Globus pallidus (tissue), 1 donor: ENCODE results near the gene HSF4.
A peak's percentile ranks its signal among the peaks of the same experiment; 100 is the strongest.

Experiments
- DNase-seq: peaks from one replicate; pipeline ENCODE4 v3.0.0-alpha.2; 2015; ENCODE audit warnings: low spot score

Gene HSF4

DNA sequence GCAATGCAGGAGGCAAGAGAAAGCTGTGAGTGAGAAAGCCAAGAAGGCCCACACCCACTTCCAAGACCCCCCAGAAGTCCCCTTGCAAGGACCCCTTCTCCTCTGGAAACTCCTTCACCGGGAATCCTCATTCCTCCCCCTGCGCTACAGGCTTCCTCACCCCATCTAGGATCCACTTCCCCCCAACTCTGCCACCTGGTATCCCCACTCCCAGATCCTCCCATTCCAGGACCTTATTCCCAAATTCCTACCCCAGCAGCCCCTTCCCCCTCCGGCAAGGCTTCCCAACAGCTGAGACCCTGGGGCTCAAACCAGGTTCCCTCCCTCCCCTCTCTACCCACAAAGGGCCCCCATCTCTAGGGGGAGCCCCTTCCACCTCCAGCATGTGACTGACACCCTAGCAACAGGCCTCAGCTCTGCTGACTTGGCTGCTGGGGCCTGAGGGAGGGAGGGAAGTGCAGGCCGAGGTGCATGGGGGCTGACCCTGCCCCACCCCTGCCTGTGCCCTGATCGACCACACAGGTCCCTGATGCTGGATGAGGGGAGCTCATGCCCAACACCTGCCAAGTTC, 2.1 kb downstream of the HSF4 start:
- no peak for DNase-seq

DNA sequence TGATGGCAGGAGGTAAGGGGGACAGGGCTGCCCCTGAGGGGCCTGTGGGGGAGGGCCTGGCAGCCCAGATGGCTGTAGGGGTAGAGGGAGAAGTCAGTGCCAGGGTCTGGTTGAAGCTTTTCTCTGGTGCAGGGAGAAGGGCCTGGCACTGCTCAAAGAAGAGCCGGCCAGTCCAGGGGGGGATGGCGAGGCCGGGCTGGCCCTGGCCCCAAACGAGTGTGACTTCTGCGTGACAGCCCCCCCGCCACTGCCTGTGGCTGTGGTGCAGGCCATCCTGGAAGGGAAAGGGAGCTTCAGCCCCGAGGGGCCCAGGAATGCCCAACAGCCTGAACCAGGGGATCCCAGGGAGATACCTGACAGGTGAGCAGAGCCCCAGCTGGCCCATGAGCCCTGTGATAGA, 3.0 kb downstream of the HSF4 start:
- DNase-seq, result no peak

DNA sequence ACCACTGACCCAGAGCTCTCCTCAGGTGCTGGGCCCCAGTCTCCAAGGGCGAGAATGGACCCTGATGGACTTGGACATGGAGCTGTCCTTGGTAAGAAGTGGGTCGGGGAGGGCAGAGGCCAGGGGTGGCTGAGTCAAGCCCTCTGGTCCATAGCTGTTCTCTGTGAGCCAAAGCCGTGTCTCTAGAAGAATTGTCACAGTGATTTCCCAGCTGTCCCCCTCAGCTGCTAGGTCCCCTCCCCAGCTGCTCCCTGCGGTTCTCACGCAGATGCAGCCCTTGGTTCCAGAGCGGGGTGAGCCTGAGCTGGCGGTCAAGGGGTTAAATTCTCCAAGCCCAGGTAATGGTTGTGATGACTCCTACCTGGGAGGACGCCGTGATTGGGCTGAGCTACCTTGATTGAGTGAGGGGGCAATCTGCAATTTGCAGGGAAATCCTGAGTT, 4.5 kb downstream of the HSF4 start:
- DNase-seq, result no peak

DNA sequence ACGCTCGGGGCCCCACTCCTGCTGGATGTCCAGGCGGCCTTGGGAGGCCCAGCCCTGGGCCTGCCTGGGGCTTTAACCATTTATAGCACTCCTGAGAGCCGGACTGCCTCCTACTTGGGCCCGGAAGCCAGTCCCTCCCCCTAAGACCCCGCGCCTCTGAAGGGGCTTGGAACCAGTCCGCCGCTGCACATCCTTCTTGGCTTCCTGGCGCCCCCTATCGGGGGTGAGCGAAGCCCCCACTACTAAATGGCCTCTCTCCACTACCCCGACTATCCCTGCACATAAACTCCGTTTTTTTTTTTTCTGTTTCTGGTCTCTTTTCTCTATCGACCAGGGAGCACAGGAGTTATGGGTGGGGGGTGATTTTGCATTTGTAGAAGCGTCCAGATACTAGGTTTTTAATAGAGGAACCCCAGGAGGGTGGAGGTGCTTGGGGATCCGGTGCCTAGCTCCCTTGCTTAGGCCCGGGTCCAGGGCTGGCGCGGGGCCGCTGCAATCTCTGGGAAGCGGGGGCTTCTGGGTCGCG, 5.2 kb downstream of the HSF4 start:
- no peak for DNase-seq

DNA sequence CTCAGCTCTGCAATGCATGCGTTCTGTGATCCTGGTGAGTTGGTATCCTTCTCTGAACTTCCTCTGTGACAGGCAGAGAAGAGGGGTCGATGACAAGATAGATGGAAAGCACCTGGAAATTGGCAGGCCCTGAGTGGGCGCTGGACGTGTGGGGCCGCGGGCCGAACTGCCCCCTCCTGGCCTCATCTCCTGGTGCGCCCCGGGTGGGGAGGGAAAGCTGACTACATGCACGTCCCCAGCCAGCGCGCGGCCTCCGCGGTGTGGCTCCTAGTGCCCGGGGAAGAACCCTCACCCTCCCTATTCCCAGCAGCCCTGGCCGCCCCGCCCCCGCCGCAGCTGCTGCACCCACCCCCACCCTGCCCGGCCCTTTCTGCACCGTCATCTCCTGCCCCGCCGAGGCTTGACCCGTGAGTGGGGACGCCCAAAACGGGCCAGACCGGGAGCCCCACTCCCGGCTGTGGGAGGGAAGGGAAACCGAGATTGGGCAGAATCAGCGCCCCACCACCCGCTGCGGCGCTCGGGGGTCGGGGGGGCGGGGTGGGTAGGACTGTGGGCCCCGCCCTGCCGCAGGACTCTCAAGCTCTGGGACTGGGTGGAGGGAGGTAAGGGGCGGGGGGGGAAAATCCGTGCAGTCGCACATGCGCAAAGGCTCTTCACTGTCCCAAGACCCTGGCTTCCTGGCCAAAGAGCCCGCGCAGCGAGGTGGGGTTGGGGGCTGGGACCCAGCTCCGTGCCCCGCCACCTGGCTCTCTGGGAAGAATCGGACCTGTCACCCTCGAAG, 5.8 kb downstream of the HSF4 start, which contains the start of gene NOL3:
NOL3 (plus strand) TSS at position 371 of the 781 bp plus-strand sequence.
- peak; percentile 75 for DNase-seq

DNA sequence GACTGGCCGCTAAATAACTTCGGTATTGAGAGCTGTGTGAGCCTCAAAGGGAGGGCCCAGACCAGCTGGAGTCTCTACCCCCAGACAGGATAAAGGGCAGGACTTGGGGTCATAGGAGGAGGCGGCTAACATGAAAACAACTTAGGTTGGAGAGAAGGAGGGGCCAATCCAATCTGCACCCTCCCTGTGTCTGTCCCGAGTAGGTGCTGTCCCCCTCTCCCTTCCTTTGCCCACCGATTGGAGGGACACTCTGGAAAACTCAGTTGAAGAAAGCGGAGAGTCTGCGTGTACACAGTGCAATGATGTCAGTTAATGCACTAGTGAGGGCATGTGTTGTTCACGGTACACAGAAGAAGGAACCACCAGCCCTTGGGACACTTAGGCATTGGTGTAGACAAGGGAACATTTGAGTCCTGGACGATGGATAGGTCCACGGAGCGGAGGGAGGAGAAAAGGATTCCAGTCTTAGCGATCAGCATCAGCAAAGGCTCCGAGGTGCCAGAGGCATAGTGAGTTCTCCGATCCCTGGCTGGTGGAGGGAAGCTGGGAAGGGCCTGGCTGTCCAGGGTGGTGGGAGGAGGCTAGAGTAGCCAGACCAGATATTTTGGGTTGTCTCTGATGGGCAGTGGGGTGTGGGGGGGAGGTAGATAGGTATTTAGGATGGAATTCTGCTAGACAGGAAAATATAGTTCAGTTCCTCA, 6.6 kb downstream of the HSF4 start:
- DNase-seq, result no peak

DNA sequence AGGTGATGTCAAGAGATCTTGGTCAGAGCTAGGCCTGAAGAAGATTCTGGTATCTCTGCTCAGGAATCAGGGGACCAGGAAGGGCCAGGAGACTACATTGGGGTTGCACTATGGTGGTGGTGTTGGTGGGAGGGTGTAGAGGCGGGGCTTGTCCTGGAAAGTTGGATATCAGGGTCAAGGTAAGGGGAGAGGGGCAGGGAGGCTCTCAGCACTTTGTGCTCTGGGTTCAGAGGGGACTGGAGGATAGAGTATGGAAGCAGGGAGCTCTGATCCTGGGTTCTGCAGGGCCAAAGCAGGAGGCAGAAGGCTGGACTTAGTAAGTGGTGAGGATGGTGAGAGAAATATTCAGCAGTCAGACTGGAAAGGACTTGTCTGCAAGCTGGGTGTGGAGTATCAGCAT, 8.8 kb downstream of the HSF4 start:
- no peak for DNase-seq

DNA sequence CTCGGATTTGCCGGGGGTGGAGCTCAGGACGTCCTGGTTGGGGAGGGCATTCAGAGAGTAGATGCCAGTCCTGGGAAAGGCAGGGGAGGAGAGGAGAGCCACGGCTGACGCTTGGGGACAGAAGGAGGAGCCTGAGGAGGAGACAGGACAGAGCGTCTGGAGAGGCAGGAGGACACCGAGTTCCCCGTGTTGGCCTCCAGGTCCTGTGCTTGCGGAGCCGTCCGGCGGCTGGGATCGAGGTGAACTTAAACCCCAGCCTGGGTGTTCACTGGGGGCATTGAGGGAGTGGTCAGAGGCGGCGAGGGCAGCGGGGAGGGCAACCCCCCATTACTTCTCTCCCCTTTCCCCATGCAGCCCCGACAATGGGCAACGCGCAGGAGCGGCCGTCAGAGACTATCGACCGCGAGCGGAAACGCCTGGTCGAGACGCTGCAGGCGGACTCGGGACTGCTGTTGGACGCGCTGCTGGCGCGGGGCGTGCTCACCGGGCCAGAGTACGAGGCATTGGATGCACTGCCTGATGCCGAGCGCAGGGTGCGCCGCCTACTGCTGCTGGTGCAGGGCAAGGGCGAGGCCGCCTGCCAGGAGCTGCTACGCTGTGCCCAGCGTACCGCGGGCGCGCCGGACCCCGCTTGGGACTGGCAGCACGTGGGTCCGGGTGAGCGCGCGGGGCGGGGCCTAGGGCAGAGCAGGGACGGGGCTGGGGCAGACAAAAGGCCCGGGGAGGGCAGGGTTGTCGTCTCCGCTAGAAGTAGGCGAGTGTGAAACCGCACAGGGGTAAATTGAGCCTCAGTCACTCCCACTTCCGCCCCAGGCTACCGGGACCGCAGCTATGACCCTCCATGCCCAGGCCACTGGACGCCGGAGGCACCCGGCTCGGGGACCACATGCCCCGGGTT, 9.5 kb downstream of the HSF4 start:
- DNase-seq, result peak; percentile 78

DNA sequence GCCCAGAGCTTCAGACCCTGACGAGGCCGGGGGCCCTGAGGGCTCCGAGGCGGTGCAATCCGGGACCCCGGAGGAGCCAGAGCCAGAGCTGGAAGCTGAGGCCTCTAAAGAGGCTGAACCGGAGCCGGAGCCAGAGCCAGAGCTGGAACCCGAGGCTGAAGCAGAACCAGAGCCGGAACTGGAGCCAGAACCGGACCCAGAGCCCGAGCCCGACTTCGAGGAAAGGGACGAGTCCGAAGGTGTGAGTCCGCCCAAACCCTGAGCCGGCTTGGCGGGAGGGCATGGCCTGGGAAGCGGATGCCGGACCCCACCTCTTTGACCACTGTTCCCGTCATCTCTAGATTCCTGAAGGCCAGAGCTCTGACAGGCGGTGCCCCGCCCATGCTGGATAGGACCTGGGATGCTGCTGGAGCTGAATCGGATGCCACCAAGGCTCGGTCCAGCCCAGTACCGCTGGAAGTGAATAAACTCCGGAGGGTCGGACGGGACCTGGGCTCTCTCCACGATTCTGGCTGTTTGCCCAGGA, 10.2 kb downstream of the HSF4 start:
- DNase-seq, result no peak

DNA sequence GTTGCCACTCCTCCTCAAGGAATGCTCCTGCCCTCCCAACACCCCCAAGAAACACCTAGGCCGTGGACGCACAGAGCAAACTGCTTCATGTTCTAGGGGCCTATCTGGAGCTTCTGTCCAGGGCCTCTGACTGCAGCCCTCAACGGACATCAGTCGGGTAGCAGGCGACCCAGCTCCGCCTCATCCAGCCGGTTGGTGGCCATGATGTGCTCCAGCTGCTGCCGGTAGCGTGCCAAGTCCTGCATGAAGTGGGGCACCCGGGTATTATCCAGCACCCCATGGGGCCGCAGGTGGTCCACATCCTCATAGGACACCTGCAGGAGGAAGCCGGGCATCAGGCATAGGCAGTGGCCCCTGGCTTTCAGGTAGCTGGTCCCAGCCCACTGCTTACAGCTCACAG, 12.1 kb downstream of the HSF4 start:
- no peak for DNase-seq

DNA sequence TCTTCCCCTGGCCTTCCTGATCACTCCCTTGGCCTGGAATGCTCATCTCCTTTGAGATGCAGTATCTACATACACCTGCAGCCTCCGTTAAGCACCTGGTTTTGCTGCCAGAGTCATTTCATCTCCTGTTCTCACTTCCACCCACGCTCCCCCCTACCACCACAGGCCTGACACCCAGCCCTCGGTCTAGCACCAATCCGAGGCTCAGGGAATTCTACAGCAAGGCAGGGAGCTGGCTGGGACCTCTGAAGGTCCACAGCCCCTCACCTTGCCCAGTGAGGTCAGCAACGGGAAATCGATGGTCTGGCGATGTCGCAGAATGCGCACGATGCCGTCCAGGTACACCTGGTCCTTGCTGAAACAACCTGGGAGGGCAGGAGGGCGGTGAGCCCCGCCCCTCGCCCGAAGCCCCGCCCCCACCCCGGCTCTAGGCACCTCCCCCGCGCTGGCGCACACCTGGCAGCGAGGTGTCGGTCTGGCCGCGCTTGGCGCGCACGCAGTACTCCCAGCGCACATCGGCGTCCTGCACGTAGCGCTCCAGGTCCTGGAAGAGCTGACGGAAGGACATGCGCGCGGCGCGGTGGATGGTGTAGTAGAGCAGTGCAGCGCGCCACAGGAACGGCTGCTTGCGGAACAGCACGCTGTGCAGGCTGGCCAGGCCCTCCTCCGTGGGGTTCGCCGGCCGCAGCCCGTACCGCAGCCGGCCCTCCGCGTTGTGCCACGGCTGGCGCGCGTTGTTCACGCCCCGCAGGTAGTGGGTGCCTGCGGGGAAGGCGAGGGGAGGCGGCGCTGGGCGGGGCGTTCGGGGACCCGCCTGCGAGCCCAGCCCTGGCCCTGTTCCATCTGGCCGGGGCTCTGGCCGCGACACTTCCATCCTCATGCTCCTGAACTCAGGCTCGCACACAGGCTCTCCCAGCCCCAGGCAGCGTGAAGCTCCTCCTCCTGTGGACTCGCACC, 13.5 kb downstream of the HSF4 start:
- DNase-seq, result no peak

DNA sequence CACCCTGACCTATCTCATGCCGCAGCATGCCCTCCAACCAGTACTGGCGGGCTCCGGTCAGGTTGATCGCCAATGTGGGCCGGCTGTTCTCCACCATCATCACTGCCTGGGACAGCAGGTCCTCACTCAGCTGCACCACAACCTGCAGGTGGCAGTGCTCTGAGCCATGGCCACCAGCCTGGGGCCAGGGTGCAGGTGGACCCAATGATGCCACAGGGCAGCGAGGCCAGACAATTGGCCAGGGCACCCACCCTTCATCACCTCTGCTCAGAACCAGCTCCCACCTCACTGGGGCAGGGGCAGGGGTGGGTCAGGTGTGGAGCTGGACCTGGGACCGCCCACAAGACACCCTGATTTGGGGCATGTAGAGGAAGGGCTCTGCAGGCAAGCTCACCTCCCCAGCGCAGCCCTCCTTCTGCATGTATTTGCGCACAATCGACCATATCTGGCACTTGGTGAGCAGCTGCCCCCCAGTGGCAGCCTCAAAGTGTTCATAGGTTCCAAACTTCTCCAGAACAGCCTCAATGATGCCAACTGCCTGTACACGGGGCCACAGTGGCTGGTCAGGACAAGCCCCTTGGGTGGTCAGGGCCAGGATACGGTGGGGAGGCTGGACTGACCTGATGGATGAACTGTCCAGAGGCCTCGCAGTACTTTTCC, 15.0 kb downstream of the HSF4 start:
- no peak for DNase-seq

DNA sequence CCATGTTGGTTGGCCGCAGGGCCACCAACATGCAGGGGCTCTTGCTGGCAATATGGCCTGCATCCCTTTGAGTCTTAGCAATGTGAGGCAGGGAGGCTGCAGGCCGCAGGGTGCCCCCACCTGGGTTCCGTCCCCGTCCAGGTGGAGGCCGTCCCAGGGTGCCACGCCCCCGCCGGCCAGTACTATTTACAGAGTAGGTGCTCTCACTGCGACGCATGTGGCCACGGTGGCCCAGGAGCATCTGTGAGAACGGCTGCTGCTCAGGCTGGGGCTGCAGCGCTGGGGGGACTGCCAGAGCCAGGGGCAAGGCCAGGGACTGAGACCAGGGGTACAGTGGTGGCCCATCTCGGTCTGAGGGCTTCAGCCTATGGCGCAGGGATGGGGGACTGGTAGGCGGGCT, 15.6 kb downstream of the HSF4 start:
- DNase-seq, result no peak

DNA sequence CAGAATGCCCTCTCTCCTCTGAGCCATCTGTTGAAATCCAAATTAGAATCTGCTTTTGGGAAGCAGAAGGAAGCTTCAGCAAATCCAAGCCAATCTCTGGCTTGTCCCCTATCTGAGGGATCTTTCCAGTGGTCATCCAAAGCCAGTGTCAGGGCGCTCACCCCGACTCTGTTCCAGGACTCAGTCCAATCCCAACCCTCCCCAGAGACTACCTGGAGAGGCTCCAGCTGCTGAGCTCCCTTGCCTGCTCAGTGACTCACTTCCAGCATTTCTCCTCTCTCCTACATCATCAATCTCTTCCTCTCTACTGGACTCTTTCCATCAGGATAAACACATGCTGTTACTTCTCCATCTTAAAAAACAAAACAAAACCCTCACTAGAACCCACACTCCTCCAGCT, 16.8 kb downstream of the HSF4 start:
- no peak for DNase-seq

DNA sequence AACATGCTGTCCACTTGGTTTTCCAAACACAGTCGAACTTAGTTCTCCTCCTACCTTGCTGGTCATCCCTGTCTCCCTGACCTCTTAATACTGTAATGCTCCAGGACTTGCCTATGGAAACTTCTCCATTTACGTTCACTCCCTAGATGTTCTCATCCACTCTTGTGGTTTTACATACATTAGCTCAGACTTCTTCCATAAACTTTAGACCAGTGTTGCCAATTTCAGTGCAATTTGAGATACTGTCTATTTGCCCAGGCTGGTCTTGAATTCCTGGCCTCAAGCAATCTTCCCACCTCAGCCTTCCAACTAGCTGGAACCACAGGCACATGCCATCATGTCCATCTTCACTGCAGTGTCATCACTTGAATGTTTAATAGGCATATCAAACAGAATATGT, 17.7 kb downstream of the HSF4 start:
- no peak for DNase-seq

DNA sequence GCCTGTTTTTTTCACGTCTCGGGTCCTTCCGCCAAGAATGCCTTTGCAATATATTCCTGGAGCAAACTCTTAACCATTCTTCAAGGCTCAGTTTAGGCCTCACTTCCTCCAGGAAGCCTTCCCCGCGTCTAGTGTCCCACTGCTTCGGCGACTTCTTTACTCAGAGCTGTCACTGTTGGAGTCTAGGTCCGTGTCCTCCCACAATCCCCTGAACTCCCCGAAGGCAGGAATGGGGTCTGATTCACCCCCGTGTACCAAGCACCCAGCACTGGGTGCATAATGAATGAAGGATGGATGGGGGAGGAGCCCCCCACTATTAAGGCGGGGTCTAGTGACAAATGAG, 18.7 kb downstream of the HSF4 start:
- DNase-seq, result no peak

DNA sequence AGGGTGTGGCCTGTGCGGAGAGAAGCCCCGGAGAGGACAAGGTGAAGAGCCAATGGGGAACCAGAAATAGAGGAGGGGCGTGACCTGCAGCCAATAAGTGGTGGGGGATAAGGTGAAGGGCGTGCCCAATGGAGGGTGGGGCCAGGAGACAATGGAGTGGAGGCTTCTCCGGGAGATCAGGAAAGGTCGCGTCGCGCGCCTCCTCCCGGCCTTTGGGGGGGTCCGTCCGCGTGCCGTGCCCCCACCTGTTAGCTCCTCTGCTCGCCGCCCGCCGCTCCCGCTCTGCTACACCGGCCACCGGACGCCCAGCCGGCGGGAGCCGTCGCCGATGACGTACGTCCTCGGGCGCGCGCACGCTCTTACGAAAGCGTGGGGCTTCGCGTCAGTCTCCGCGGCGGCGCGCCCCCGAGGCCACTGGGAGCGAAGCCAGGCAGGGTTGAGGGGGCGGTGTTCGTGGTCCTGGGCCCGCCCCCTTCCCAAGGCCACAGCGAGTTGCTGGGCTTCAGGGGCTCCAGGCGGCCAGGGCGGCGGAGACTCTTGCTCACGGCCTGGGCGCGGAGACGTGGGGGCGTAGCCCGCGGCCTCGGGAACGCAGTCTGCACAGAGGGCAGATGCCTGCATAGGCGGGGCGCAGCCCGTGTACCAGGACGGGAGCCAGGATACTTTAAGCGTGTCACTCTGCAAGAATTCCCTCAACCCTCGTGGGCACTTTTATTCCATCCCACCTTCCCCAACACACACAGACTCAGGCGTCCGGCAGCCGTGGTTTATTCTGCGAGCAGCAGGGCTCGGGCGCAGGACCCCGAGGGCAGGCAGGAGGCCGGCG, 19.3 kb downstream of the HSF4 start, which contains the start of gene MATCAP1:
MATCAP1 (minus strand) TSS at position 337 of the 826 bp plus-strand sequence. CDS start 3,353 bp downstream, outside the sequence.
- peak; percentile 97 for DNase-seq

DNA sequence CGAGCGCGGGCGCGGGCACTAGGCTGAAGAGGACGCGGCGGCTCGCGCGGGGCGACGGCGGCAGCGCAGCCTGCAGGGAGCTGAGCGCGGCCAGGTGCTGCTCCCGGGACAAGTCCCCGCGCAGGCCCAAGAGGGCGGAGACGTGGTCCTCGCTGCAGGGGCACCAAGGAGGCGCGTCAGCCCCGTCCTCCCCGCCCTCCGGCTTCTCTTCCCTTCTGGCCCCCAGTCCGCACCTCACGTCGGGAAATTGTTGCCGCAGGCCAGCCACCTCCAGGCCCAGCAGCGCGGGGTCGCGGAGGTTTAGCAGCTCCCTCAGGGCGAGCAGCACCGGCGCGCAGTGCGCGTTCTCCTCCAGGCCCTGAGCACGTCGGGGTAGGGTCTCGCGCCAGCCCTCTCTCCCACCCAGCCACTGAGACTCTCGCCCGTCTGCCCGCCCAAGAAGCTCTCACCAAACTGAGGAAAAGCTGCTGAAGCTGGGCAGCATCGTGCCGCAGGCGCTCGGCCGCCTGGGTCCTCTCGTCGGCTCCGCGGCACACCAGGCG, 20.0 kb downstream of the HSF4 start:
- DNase-seq, result no peak
